ENCODE data around the gene RBSN.

The RBSN gene

DNA sequence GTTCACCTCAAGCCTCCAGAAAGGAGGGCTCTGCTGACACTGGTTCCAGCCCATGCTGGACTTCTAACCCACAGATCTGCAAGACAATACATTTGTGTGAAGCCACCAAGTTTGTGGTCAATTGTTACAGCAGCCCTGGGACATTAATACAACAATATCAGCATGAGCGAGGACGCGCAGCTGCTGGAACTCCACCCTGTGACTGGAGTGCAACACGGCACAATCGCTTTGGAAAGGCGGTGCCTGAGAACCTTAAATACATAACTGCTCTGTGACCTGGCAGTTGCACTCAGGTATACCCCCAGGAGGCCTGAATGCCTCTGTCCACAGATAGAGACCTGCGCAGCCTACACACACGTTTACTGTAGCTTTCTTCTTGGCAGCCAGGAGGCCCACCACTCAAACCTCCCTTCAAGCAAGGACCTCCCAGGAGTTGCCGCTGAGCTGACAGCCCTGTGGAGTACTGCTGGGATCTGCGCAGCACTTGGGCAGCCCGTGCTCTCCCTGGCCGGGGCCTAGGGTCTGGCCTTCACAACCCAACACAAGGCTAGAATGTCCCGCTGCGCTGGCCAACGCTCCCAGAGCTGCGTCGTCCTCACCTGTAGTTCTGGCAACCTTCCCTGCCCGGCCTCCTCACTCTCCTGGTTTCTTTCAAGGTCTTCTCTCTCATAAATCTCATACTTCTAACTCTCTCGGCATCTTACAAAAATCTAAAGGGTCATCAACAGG lies 42.1 kb downstream of the RBSN start:
- DNase-seq (ENCODE audit: low spot score): no peak

DNA sequence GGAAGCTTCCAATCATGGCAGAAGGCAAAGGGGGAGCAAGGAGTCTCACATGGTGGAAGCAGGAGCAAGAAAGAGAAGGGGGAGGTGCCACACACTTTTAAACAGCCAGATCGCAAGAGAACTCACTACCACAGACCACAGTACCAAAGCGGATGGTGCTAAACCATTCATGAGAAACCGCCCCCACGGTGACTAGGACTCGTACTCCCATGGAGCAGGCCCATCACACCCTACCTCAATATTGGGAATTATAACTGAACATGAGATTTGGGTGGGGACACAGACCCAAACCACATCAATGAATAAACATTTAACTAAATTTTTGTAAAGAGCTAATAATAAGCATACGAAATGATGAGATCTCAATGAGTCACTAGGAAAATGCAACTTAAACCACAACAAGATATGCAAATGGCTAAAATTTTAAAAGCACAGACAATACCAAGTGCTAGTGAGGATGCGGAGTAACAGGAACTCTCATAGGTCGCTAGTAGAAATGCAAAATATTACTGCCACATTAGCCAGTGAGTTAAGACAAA lies 43.9 kb downstream of the RBSN start:
- DNase-seq (ENCODE audit: low spot score): peak; percentile 65

DNA sequence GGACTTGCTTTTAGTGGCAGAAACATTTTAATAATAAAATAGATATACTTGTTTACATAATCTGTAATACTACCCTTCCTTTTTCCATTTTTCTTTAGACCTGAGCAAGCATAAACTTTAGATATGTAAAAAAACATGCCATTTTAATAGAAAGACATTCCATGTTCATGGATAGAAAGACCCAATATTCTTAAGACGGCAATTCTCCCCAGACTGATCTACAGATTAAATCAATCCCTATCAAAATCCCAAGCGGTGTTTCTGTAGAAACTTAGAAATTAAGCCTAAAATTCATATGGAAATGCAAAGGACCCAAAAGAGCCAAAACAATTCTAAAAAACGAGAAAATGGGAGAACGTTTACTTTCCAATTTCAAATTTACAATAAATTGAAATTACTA lies 45.4 kb downstream of the RBSN start:
- DNase-seq (ENCODE audit: low spot score): no peak

DNA sequence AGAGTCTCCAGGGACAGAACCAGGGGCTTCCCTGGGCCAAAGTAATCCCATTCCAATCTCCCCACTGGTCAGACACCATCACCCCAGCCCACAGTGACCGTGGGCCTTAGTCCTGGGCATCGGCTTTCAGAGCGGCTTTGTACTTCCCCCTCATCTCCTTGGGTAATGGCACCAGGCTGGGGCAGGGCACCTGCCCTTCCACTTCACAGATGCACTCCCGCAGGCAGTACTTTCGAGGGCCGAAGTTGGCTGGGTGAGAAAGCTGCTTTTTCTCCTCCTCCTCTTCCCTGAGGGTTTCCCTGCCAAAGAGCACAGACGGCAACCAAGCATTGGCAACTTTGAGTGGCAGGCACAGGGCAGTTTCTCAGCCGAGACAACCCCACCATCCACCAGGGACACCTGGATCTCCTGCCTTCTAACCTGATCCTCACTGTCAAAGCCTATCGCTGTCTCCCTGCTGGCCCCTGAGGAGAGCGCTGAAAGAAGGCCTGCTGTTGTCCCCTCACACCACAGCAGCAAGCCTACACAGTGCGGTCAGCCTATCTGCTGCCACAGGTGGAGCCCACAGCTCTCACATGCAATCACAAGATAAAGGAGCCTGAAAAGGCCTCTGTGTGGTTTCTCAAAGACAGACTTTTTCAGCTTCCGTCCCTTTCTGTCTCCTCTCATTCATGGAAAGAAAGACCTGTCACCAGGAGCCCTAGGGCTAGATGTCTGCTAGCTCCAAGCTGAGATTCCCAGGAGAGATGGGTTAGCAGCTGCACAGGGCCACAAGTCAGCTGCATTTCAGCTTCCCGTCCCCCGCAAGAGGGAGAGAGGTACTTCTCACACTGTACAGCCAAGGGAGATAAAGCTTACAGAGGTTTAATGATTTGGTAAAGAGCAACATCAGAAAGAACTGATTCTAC lies 46.4 kb downstream of the RBSN start:
- no peak for DNase-seq (ENCODE audit: low spot score)

DNA sequence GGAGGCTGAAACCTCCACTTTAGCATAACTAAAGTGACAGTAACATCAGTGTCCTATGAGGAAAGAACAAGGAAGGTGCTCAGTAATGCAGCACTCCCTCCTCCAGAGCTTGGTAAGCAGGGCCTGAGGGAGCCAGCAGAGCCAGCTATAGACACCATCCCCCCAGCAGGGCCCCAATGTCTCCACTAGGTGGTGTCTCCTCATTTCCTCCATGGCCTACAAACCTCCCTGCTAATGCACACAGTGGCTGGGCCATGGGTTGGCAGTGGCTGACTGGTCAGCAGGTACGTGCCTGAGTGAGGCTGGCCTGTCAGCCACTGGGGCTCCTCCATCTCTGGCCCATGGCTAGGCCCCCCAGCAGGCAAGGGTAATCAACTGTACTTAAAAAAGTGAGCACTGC lies 47.4 kb downstream of the RBSN start:
- DNase-seq (ENCODE audit: low spot score): peak; percentile 59

DNA sequence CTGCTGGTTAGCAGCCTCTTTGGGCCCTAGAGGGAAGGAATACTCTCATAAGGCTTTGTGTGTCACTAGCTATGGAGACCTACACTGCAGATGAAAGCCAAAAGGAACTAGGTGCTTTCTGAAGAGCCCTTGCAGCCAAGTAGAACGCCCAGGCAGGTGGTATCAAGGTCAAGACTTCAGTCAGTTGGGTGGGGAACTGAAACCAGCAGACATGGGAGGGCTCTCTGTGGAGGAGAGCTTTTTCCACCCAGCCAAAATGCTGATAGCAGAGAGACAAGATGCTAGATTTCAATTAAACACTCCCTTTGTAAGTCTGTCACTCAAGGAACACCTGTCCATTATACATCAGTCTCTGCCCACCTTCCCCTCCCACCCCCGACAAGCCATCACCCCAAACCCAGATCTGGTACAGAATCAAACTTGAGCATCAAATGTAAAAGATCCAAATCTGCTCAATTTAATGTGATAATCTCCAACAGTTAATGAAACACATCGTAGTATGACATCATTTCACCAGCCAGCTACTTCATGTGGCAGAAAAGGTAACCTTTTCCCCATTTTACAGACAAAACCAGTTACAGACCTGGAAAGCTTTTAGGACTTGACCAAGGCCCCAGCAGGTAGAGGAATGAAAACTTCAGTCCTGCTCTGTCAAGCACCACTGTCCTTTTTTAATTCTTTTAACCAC lies 48.4 kb downstream of the RBSN start:
- DNase-seq (ENCODE audit: low spot score): no peak

DNA sequence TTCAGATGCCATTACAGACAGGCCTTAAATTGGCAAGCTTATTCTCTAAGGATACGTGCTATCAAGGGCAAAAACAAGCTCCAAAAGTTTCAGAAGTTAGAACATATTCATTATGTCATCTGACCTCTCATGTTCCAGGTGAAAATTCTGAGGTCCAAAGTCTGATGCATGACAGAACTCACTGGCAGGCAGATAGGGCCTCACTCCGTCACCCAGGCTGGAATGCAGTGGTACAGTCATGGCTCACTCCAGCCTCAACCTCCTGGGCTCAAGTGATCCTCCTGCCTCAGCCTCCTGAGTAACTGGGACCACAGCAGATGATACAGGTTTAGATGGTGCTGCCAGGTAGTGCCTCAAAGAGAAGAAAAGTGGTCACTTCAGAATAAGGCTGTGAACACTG lies 49.4 kb downstream of the RBSN start:
- no peak for DNase-seq (ENCODE audit: low spot score)

DNA sequence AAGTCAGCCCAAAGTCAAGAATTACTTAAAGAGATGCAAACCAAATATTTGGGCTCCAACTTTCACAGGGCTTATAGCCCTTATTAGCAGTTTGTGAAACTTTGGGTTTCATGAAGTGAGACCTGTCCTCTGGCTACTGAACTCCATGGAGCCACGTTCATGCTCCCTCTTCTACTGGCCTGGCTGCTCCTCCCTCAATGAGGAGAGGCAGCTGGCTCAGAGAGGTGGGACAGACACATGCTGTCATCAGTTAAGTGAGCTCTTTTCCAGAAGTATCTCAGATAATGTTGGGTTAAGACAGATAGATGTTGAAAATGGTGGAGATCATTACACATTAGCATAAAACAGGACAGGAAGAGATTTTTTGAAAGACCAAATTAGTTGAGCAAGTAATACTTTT lies 53.3 kb downstream of the RBSN start:
- DNase-seq (ENCODE audit: low spot score): no peak

DNA sequence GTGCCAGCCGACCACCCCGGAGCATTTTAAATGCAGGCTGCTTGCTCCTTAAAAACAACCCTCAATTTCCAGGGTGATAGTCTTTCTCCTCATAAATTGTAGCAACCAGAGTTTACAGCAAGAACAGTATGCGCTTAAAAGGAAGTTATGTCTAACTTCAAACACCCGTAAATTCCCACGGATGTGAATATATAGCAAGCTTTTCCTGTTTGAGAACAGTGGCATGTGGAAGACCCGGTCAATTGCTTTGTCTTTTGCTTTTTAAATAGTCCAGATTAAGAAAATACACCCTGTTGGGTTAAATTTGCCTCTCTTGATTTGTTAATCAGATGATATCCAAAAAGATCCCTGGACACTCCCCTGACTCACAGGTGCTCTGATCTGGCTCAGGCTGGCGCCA lies 54.6 kb downstream of the RBSN start:
- DNase-seq (ENCODE audit: low spot score): no peak

DNA sequence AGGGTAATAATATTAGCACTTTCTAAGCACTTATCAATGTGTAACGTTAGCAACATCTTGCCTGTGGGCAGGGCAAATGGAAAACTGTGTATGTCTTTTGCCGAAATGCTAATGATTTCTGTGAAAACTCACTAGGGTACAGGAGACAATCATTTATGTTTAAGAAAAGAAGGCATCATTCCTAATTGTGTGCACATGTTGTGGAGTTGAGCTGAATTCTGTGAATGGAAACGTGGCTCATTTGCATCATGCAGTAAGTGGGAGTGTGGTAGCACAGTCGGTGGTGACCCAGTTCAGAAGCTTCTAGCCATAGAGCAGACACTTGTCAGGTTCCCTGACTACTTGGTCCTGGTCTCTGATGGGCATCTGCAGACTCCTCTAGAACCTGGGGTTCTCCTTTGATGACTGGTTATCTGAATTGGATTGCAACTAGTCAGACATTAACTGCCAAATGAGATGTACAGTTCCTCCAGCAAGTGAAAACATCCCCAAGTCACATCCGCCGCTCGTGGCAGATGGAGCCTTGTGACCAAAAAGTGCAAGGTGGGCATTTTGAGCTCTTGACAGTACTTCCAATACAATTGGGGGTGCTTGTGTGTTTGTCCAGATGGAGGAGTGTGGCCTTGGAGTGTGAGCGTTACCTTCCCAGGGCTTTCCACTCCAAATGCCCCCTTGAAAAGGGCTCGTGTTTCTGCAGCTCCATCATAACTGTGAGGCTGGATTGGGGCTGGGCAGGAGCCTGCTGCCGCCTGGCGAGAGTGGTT lies 55.4 kb downstream of the RBSN start:
- DNase-seq (ENCODE audit: low spot score): no peak

DNA sequence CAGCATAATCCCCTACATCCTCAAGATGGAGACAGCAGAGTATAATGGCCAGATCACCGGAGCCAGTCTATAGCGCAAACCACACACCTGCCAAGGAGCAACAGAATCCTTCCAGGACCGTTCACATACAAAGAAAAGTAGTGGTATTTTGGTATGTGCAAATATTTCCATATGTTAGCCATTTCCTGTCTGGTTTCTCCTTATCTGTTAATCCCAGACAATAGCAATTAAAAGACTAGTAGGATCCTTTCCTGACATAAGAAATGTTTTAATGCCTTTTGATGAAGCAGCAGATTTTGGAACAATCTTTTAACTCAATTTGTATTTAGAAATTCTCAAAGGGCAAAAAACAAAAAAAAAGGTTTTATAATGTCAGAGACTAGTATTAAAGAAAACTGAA lies 56.0 kb downstream of the RBSN start:
- no peak for DNase-seq (ENCODE audit: low spot score)

DNA sequence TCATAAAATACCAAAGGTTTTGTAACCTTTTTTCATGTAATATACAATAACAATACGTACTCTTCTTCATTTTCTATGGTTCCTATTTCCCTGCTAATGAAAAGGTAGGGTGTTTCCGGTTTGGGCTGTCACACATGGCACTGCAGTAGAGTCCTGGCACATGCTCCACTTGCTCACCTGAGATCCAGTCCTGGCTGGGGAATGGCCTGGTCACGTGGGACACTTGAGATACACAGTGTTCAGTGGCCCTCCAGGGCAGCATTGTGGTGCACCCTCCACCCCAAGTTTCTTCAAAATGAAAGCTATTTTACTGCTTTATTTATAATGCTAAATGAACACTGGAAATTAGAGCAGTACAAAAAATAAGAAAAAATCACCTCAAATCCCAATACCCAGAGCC lies 57.0 kb downstream of the RBSN start:
- DNase-seq (ENCODE audit: low spot score): no peak

DNA sequence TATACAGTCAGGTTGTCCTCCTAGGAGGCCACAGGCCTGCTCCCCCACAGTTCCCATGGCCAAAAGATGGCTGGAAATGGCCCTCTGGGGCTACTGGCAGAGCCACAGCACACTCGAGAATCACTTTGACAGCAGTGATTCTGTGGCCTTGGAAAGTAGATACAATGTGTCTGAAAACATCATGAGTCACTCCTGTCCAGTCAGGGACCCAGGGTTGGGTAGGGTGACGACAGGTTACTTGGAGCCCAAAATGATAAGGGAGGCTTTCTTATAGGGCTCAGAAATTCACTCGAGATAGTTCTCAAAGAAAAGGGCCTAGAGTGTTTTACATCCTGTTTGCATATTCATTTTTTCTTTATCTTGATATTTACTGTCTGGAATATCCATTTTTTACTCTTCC lies 58.1 kb downstream of the RBSN start:
- DNase-seq (ENCODE audit: low spot score): no peak

DNA sequence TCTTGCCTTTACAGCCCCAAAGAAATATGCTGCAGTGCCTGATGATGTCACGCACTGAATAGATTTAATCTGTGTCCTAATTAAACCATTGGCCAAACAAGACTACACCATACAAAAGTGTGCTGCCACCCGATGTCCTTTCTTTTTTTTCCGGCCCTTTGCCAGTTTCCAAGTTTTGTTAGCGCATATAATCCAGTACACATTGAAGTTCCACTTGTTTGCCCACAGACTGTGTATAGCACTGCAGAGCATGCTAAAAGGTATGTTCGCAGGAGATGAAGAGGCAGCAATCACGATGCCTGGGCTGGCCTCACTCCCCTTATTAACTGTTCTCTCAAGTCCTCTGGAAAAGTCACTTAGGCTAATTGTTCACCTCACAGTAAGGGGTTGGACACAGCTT lies 60.6 kb downstream of the RBSN start:
- DNase-seq (ENCODE audit: low spot score): no peak

DNA sequence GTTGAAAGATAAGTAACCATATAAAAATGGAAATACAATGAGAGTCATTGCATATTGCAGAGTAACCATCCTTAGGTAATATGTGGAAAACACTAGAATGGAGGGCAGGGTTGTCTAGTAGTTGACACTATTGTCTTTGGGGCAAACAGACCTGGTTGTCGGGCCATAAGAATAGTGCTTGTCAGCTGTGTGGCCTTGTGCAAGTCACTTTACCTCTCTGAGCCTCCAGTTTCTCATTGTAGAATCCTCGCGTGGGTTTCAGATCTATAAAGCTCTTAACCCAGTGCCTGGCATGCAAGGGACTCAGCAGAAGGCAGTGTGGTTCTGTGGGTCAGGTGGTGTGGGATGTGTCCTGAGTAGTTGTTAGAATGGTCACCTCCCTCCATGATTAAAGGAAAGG lies 65.8 kb downstream of the RBSN start:
- no peak for DNase-seq (ENCODE audit: low spot score)

DNA sequence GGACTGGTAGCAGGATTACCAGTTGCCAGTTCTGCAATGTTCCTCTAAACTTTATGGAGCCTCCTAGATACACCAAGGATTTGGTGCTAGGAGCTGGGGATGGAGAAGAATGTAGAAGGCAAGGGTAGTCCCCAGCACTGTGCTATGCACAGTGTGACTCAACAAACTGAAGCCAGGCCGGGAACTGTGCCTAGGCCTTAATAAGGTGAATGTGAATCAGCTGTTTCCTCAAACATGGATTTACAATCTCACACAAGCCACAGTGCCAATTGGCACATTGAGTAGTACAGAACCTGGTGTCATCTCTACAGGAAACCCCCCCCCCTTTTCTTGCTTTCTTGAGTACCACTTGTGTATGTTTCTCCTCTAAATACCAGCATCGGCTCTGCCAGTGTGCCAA lies 66.3 kb downstream of the RBSN start:
- no peak for DNase-seq (ENCODE audit: low spot score)

DNA sequence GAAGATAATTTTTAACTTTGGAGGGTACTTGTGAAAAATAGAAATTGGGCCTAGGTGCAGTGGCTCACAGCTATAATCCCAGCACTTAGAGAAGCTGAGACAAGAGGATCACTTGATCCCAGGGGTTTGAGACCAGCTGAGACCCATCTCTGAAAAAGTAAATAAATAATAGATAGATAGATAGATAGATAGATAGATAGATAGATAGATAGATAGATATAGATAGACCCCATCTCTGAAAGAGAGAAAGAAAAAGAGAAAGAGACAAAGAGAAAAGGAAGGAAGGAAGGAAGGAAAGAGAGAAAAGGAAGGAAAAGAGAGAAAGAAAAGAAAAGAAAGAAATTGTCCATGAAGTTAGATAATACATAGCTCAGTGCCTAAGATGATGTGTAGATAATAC lies 69.3 kb downstream of the RBSN start:
- no peak for DNase-seq (ENCODE audit: low spot score)

DNA sequence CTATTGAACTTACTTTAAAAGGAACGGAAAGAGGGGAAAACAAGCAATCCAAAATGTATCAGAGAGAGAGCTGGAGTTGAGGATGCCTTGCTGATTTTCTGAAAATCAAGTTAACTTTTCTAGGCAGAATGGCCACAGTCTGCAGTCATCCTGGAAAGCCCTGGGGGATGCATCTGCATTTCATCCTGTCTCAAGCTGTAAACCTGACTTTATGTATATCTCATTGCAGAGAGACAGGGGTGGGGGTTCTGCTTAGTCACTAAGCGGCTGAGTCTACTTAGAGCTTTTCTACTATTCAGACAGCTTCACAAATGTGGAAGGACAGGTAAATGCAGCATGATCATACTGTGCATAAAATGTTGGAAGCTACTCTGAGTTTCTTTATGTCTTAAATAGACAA lies 75.2 kb downstream of the RBSN start:
- no peak for DNase-seq (ENCODE audit: low spot score)

DNA sequence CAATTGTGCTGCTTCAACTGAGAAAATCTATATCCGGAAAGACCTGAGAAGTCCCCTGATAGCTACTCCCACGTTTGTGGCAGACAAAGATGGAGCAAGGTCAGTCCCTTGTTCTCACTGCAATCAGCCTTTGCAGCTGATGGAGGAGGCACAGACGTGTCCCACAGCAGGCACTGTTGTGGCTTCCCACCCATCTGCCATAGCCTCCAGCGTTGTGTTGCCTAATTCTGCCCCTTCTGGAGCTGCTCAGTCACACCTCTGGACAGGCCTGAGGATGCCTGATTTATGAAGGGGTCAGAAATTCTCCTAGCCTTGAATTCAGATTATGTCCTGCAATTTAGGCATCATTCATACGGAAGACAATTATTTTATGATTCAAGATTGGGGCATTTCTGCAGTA lies 75.7 kb downstream of the RBSN start:
- DNase-seq (ENCODE audit: low spot score): no peak

All from activated CD4-positive, alpha-beta T cell treated with anti-CD3 and anti-CD28 coated beads, Interleukin-2, Interleukin-4, amounts not matched to agents 100 ng/mL and 50 ng/mL, durations not matched to agents 16 hours and 8 hours (primary cell).